HCEC 1CT (cell line): ENCODE results near the gene SYNGR1.
"Not testable (repeated sequence)": the region's sequence is repeated elsewhere in the genome, so short reads cannot be mapped to it uniquely, and the experiment has no call there.

ENCODE experiments used
- DNase-seq: peaks from one replicate; pipeline ENCODE4 v3.0.0-alpha.2; 2017

Gene SYNGR1

DNA sequence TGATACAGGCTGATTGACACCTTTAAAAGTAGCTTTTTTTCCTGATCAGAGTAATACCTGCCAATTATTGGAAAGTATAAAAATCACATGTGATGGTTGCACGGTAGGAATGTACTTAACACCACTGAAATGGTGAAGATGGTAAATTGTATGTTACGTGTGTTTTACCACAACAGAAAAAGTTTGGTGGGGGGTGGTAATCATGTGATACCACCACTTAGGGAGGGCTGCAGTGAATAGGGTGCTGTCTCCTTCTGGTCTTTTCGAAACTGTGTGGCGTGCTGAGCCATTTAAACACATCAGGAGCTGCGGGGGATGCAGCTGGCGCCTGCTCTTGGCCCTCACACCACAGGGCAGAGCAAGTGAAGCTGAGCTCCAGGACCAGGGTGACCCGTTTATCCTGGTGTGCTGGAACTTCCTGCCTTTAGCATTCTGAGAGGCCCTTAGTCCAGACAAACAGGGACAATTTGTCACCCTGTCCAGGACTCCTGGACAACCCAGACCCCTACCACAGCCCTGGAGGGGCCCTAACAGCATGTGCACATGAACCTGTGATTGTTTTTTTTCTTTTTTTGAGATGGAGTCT lies 2.6 kb downstream of the SYNGR1 start:
- no peak for DNase-seq

- no peak for DNase-seq
These were observed 3.6 kb downstream of the SYNGR1 start for GRCh38 chr22:39353346-39353745.

- DNase-seq = no peak
These were observed 5.3 kb downstream of the SYNGR1 start for GRCh38 chr22:39355080-39355479.

DNA sequence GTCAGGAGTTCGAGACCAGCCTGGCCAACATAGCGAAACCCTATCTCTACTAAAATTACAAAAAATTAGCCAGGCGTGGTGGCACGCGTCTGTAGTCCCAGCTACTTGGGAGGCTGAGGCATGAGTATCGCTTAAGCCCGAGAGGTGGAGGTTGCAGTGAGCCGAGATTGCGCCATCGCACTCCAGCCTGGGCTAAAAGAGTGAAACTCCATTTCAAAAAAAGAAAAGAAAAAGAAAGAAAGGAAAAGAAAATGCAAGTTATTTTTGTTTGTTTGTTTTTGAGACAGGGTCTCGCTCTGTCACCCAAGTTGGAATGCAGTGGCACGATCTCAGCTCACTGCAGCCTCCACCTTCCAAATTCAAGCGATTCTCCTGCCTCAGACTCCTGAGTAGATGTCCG lies 6.0 kb downstream of the SYNGR1 start:
- DNase-seq = not testable (repeated sequence)

DNA sequence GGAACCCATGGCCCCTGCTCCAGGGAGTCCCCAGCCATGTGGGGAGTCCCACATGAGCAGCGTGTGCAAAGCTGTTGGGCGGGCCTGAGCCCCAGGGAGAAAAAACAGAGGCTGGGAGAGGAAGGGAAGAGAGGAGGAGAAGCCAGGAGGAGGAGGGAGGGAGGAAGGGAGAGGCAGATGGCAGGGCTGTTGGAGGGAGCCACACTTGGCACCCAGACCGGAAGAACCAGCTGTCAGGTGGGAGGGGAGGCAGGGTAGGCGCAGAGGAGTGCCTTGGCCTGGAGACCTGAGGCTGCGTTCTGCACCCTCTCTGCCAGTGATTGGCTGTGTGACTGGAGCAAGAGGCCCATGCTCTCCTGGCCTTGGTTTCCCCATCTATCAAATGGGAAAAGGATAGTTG lies 6.7 kb downstream of the SYNGR1 start:
- no peak for DNase-seq

DNA sequence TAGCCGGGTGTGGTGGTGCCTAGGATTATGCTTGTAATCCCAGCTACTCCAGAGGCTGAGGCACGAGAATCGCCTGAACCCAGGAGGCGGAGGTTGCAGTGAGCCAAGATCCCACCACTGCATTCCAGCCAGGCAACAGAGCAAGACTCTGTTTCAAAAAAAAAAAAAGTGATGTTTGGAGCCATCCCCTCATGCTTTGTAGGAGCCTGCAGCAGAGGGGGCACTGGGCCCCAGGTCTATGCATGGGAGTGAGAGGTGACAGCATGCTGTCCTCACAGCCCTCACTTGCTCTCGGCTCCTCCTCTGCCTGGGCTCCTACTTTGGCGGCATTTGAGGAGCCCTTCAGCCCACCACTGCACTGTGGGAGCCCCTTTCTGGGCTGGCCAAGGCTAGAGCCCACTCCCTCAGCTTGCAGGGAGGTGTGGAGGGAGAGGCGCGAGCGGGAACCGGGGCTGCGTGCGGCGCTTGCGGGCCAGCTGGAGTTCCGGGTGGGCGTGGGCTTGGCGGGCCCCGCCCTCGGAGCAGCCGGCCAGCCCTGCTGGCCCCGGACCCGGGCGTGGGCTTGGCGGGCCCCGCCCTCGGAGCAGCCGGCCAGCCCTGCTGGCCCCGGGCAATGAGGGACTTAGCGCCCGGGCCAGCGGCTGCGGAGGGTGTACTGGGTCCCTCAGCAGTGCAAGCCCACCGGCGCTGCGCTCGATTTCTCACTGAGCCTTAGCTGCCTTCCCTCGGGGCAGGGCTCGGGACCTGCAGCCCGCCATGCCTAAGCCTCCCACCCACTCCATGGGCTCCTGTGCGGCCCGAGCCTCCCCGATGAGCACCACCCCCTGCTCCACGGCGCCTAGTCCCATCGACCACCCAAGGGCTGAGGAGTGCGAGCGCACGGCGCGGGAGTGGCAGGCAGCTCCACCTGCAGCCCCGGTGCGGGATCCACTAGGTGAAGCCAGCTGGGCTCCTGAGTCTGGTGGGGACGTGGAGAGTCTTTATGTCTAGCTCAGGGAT lies 7.6 kb downstream of the SYNGR1 start:
- DNase-seq = not testable (repeated sequence)

GRCh38 chr22:39358197-39358596 lies 8.4 kb downstream of the SYNGR1 start:
- not testable (repeated sequence) for DNase-seq

GRCh38 chr22:39359659-39360195 lies 9.9 kb downstream of the SYNGR1 start:
- DNase-seq = no peak

GRCh38 chr22:39360242-39360641 lies 10.5 kb downstream of the SYNGR1 start:
- no peak for DNase-seq

- DNase-seq = no peak
These were observed 11.1 kb downstream of the SYNGR1 start for GRCh38 chr22:39360674-39361413.

DNA sequence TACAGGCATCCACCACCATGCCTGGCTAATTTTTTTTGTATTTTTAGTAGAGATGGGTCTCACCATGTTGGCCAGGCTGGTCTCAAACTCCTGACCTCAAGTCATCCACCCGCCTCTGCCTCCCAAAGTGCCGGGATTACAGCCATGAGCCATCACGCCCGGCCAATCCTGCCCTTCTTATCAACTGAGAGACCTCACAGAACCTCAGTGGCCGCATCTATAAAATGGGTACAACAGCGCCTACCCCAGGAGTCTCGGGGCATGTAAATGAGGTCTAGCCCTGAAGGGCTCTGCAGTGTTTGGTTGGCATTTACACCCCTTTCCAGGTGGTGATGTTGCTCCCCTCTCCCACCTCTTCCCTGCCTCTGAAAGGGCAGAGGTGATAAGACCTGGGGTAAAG lies 11.7 kb downstream of the SYNGR1 start:
- DNase-seq = no peak

DNA sequence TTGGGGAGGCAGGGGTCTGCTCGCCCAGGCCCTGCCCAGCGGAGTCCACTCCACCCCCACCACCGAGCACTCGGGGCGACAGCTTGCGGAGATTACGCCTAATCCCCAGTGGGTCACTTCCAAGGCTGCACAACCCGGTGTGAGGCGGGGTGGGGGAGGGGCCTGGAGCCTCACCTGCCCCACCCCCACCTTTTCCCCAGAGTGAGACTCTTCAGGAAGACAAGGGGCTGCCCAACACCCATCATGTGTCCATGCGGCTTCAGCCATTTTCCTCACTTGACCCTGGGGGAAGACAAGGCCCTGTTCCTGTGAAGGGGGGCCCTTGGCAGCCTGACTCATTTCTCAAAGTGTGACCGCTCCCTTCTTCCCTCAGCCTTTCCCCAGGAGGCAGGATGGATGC lies 12.5 kb downstream of the SYNGR1 start:
- no peak for DNase-seq

DNA sequence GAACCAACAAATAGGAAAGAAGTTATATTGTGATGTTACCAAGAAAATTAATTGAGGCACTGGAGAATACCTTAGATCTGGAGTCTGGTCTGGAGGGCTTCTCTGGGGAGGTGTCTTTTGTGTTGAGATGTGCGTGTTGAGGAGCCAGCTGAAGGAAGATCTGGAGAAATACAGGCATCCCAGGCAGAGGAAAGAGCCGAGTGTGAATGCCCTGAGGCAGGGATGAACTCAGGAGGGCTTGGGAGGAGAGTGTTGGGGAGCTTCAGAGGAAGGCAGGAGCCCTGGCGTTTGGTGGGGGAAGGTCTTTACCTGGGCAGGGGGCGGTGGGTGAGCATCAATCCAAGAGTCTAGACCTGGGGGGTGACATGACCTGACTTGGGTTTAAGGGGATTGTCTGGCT lies 13.1 kb downstream of the SYNGR1 start:
- no peak for DNase-seq

- no peak for DNase-seq
These were observed 14.1 kb downstream of the SYNGR1 start for GRCh38 chr22:39363751-39364515.

- DNase-seq = no peak
These were observed 15.1 kb downstream of the SYNGR1 start for GRCh38 chr22:39364714-39365491.

DNA sequence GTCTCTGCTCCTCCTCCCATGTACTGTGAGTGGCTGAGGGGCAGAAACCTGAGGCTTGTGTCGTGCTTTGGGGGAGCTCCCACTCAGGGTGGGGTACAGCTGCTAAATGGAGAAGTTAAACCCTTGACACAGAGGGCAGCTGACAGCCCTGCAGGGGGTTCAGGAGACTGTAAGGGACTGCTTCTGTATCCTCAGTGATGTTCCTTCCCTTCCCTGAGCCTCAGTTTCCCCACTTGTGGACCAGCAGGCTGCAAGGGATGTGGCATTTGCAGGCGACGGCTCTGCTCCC lies 15.6 kb downstream of the SYNGR1 start:
- DNase-seq = no peak

DNA sequence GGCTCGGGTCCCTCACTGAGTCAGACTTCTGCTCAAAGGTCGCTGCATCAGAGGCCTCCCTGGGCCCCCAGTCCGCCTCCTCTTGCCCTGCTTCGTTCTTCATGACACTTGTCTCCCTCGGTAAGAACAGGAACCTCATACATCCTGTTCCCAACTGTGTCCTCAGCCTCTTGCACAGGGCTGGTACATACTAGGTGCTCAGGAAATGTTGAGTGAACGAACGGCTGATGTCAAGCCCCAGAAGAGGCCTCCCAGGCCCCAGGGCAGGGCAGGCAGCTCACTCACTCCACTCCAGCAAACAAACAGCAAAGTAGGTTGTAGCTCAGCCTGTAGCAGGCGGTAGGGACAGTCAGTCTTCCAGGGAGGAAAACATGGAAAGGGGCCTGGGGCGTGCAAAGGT lies 17.2 kb downstream of the SYNGR1 start:
- DNase-seq = no peak

DNA sequence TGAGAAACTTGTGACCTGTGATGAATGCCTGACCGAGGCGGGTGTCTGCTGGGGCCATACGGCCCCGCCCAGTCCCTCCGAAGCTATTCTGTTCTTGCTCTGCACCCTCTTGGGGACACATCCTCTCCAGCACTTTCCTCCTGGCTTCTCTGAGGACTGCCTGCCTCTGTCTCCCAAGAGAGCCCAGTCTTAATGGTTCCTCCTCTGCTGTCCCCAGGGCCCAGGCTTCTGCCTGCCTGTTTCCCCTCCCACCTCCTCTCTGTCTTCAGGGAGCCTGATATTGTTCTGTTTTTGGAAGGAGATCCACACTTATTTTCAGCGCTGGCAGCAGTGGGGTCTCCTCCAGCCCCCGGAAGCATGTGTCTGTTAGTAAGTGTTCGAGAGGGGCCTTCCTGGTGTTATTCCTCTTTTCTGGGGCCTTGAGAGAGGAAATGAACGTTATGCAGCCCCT lies 18.7 kb downstream of the SYNGR1 start:
- no peak for DNase-seq

GRCh38 chr22:39369186-39369585 lies 19.4 kb downstream of the SYNGR1 start:
- no peak for DNase-seq

DNA sequence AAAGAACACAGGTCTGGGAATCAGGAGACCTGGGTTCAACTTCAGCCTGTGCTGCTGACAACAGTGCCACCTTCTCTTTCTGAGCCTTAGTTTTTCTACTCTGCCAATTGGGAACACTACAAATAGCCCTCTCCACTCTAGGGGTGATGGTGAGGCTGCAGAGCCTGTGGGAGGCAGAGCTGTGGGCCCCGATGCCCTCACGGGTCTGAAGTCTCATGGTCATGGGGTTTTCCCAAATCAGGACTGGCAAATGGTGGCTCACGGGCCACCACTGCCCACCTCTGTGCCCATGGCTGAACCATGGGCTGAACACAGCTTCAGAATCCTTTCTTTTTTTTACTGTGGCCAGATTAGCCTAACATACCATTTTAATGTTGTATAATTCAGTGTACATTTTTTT lies 19.8 kb downstream of the SYNGR1 start:
- no peak for DNase-seq

DNA sequence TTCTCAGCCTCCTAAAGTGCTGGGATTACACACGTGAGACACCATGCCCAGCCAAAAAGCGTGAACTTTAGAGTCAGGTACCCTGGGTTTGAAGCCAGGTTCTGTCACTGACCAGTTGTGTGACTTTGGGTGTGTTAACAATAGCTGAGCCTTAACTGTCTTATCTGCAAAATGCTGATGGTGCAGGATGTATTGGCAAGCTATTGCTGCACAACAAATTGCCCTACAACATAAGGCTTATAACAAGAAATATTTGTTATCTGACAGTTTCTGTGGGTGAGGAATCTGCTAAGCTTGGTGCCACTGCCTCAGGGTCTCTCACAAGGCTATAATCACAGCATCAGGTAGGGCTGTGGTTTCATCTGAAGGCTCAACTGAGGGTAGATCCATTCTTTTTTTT lies 21.9 kb downstream of the SYNGR1 start:
- no peak for DNase-seq

- DNase-seq = no peak
These were observed 24.4 kb downstream of the SYNGR1 start for GRCh38 chr22:39374191-39374590.
